Lower lobe of right lung (tissue), 2 donors: Measurements from ENCODE around the gene PRDM1. TPM values are rescaled to one million over a fixed set of nuclear protein-coding genes. Genes with fewer than 3 reads are reported as not detected.

Experiments
- ATAC-seq, 2 donors: fragments of 200-7000 bp; cut with Tn5 transposase; one replicate each; pipeline ENCODE4 v1.9.1; 2020 to 2022; ENCODE audit warnings: mild to moderate bottlenecking in 2 of 2, moderate library complexity in 2 of 2
- DNase-seq: peaks from one replicate; pipeline ENCODE4 v3.0.0-alpha.2; 2020
- H3K27ac ChIP-seq: fragments of 200-600 bp; one replicate; pipeline ENCODE4 v1.8.0; 2022
- H3K27me3 ChIP-seq: fragments of 200-600 bp; one replicate; pipeline ENCODE4 v1.8.0; 2022; ENCODE audit warnings: low read depth
- H3K36me3 ChIP-seq: fragments of 200-600 bp; one replicate; pipeline ENCODE4 v1.8.0; 2022; ENCODE audit warnings: mild to moderate bottlenecking
- H3K4me1 ChIP-seq: fragments of 200-600 bp; one replicate; pipeline ENCODE4 v1.8.0; 2022
- H3K4me3 ChIP-seq: fragments of 200-600 bp; one replicate; pipeline ENCODE4 v1.8.0; 2022; ENCODE audit warnings: mild to moderate bottlenecking
- H3K9me3 ChIP-seq: fragments of 200-600 bp; one replicate; pipeline ENCODE4 v1.8.0; 2022
- intact Hi-C: fragments of 100-400 bp; cut with DNase I; formaldehyde crosslinking; loops from one replicate; pipeline ENCODE4 v1.11.0; 2022
- total RNA-seq: library from RNA; stranded (reverse); fragmentation: NEBNext Ultra II Directional; extraction: Animal tissue kit (Norgen Biotek cat#: 25700); gene quantifications from one replicate; pipeline ENCODE4 v1.2.1, GENCODE V29; 2021
- TF ChIP-seq, protein P1 (sequence below): fragments of 200-600 bp; IDR thresholded peaks from one replicate; pipeline ENCODE4 v1.8.0; 2022; ENCODE audit warnings: antibody characterized with exemption, mild to moderate bottlenecking
- donor health status: DM: no; HTN: yes; CAD: no; lungs with severe emphysema.

PRDM1 gene
- total RNA-seq, 1 donor from 2014 or later = 13.9 TPM

GRCh38 chr6:106112433-106112832 lies 26.3 kb downstream of the PRDM1 start:
- H3K4me3 ChIP-seq = no peak overlapping the region
- ATAC-seq (no peak), DNase-seq (no peak)
- no peaks in the 10 kb centered on the region for H3K27me3 ChIP-seq
- intact Hi-C loops = no loop called here
- H3K36me3 ChIP-seq = peaks cover 1% of the 10 kb centered on the region
- H3K4me1 ChIP-seq = no peaks in the 10 kb centered on the region
- no peaks in the 10 kb centered on the region for H3K9me3 ChIP-seq
- TF ChIP-seq, protein P1, sequence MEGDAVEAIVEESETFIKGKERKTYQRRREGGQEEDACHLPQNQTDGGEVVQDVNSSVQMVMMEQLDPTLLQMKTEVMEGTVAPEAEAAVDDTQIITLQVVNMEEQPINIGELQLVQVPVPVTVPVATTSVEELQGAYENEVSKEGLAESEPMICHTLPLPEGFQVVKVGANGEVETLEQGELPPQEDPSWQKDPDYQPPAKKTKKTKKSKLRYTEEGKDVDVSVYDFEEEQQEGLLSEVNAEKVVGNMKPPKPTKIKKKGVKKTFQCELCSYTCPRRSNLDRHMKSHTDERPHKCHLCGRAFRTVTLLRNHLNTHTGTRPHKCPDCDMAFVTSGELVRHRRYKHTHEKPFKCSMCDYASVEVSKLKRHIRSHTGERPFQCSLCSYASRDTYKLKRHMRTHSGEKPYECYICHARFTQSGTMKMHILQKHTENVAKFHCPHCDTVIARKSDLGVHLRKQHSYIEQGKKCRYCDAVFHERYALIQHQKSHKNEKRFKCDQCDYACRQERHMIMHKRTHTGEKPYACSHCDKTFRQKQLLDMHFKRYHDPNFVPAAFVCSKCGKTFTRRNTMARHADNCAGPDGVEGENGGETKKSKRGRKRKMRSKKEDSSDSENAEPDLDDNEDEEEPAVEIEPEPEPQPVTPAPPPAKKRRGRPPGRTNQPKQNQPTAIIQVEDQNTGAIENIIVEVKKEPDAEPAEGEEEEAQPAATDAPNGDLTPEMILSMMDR = no peak
- no peak overlapping the region for H3K27ac ChIP-seq

DNA sequence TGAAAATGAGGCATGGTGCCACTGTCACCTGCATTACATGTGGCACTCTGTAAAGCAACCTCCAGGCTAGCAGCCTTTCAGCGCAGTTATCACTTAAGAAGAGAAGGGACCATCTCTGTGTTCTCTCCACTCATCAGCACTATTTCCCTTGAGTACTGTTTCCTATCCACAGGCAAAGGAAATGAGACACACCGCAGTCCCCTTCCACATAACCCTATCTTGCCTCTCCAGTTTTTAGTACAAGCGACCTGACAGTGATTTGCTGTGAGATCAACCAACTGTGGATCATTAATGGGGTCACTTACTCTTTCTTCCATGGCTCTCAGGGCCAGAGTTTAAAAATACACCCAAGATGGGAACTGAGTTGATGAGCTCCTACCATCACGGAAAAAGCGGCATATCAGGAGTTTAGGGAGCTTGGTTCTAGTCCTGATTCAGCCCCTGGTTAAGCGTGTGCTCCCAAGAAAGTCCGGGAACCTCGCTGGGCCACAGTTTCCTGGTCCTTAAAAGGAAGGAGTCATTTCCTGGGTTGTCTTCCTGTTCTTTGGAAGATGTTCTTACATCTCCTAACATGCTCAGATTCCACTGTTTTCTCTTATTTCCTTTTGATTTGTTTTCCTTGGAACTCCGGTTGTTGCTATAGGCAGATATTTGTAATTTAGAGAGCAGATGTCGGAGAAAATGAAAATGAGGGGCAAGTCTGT lies 27.3 kb downstream of the PRDM1 start:
- H3K9me3 ChIP-seq = no peaks in the 10 kb centered on the region
- no peaks in the 10 kb centered on the region for H3K36me3 ChIP-seq
- intact Hi-C loops = no loop called here
- H3K4me3 ChIP-seq = no peak overlapping the region
- H3K27me3 ChIP-seq = no peaks in the 10 kb centered on the region
- H3K27ac ChIP-seq = no peak overlapping the region
- DNase-seq = no peak
- no peaks in the 10 kb centered on the region for H3K4me1 ChIP-seq
- no peak for ATAC-seq
- TF ChIP-seq, protein P1 = no peak

- no peaks in the 10 kb centered on the region for H3K9me3 ChIP-seq
- ATAC-seq (no peak), DNase-seq (no peak)
- no peaks in the 10 kb centered on the region for H3K4me1 ChIP-seq
- H3K36me3 ChIP-seq = no peaks in the 10 kb centered on the region
- no peak overlapping the region for H3K27ac ChIP-seq
- H3K4me3 ChIP-seq = no peak overlapping the region
- TF ChIP-seq, protein P1 = no peak
- H3K27me3 ChIP-seq = no peaks in the 10 kb centered on the region
- intact Hi-C loops = no loop called here
These were observed 28.4 kb downstream of the PRDM1 start for GRCh38 chr6:106114492-106114891.

- Histone ChIP-seq H3K36me3 (no peaks in the 10 kb centered on the region), H3K27me3 (no peaks in the 10 kb centered on the region), H3K9me3 (no peaks in the 10 kb centered on the region), H3K4me3 (no peak overlapping the region), H3K27ac (no peak overlapping the region), H3K4me1 (no peaks in the 10 kb centered on the region)
- TF ChIP-seq, protein P1 = no peak
- intact Hi-C loops = no loop called here
- no peak for ATAC-seq
- DNase-seq = no peak
These were observed 29.1 kb downstream of the PRDM1 start for GRCh38 chr6:106115286-106115685.

DNA sequence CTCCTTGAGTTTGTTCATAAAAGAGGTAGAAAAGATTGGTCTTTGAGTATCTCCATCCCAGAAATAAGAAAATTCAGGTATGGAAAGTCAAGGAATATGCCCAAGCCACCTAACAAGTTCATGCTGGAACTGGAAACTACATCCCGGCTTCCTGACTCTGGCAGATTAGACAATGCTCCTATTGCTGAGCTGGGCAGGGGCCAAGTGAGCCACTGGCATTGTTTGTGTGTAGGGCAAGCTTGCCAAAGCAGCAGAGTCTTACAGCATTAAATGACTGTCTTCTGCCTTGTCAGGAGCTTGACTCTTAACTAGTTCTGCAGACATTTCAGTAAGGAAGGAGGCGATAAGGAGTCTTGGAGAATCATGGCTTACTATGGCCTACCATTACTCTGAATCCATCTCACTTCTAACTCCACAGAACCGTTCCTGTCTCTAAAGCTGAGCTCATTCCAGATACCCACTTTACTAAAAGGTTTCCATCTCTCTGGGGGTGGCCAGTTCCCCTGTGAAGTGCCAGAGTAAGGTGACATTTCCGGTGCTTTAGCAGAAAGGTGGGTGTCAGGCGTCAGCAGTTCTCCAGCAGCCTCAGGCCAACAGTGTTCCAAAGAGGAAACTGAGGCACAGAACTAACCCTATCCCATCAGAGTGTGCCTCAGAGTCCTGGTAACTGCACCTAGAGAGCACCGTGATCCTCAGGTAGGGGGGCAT lies 30.1 kb downstream of the PRDM1 start:
- Histone ChIP-seq H3K9me3 (no peaks in the 10 kb centered on the region), H3K27ac (no peak overlapping the region), H3K36me3 (no peaks in the 10 kb centered on the region), H3K27me3 (no peaks in the 10 kb centered on the region), H3K4me3 (no peak overlapping the region), H3K4me1 (no peaks in the 10 kb centered on the region)
- no peak for DNase-seq
- ATAC-seq = no peak
- intact Hi-C loops = no loop called here
- TF ChIP-seq, protein P1 = no peak
